CD4-positive, alpha-beta T cell treated with Interferon alpha-2 for 1 hour (primary cell): ENCODE measurements around the gene CUL5.
"Not testable (repeated sequence)": the region's sequence is repeated elsewhere in the genome, so short reads cannot be mapped to it uniquely, and the experiment has no call there.

Experiments
- DNase-seq, 2 donors: peaks; one replicate each; pipeline ENCODE4 v3.0.0-alpha.2; 2020 to 2022

Gene CUL5

GRCh38 chr11:108117746-108118371 lies 109.2 kb downstream of the CUL5 start:
- peak in 1 of 2 donors; percentile 58 for DNase-seq

- not testable (repeated sequence) for DNase-seq
Observed at GRCh38 chr11:108120936-108121273, 112.2 kb downstream of the CUL5 start.

- peak; percentile 90 to 94 for DNase-seq
Observed at GRCh38 chr11:108121274-108122155, 112.8 kb downstream of the CUL5 start, which contains the start of gene ACAT1. Gene ACAT1 (plus strand): TSS chr11:108121567. CDS start chr11:108121607, 40 bp downstream.

GRCh38 chr11:108122166-108122628 lies 113.5 kb downstream of the CUL5 start:
- DNase-seq: no peak

GRCh38 chr11:108125096-108125495 lies 116.4 kb downstream of the CUL5 start:
- DNase-seq: no peak

GRCh38 chr11:108128772-108129171 lies 120.1 kb downstream of the CUL5 start:
- DNase-seq: no peak

GRCh38 chr11:108131993-108132392 lies 123.3 kb downstream of the CUL5 start:
- no peak for DNase-seq

- DNase-seq: not testable (repeated sequence)
Observed at GRCh38 chr11:108132993-108133538, 124.4 kb downstream of the CUL5 start.

- peak in 1 of 2 donors; percentile 41 for DNase-seq
Observed at GRCh38 chr11:108135845-108136544, 127.3 kb downstream of the CUL5 start.

GRCh38 chr11:108137212-108137611 lies 128.5 kb downstream of the CUL5 start:
- DNase-seq: no peak

GRCh38 chr11:108142304-108142703 lies 133.6 kb downstream of the CUL5 start:
- DNase-seq: no peak

- DNase-seq: no peak
Observed at GRCh38 chr11:108144615-108145014, 135.9 kb downstream of the CUL5 start.

GRCh38 chr11:108147150-108147549 lies 138.5 kb downstream of the CUL5 start:
- no peak for DNase-seq

GRCh38 chr11:108148556-108148955 lies 139.9 kb downstream of the CUL5 start:
- DNase-seq: no peak

GRCh38 chr11:108154591-108154990 lies 145.9 kb downstream of the CUL5 start:
- no peak for DNase-seq
